GM12878 (cell line): ENCODE data around the gene INO80E. TPM values are rescaled to one million over a fixed set of nuclear protein-coding genes. Genes with fewer than 3 reads are reported as not detected.
A peak's percentile ranks its signal among the peaks of the same experiment; 100 is the strongest.

Experiments
- BACH1 ChIP-seq: fragments of 450-650 bp; IDR thresholded peaks from 2 replicates; pipeline ENCODE4 v1.6.1; 2017; ENCODE audit warnings: mild to moderate bottlenecking, borderline replicate concordance
- CBX5 ChIP-seq: sonication (generic); IDR thresholded peaks from 2 replicates; pipeline ENCODE4 v1.6.1; 2016; ENCODE audit warnings: low read depth, moderate library complexity, mild to moderate bottlenecking, inconsistent platforms
- FOS ChIP-seq: IDR thresholded peaks from 3 replicates; pipeline ENCODE4 v1.6.1; 2011; ENCODE audit warnings: borderline replicate concordance; ENCODE audit not compliant: insufficient read length; ENCODE audit errors: extremely low read depth
- IKZF1 ChIP-seq: fragments of 450-650 bp; conservative IDR thresholded peaks from 2 replicates; pipeline ENCODE4 v1.6.1; 2017; ENCODE audit warnings: antibody characterized with exemption, mild to moderate bottlenecking
- KAT2A ChIP-seq: conservative IDR thresholded peaks from 2 replicates; pipeline ENCODE4 v1.6.1; 2011; ENCODE audit warnings: low read depth, low read length; ENCODE audit not compliant: control insufficient read depth
- MEF2B ChIP-seq: fragments of 450-650 bp; IDR thresholded peaks from 2 replicates; pipeline ENCODE4 v1.6.1; 2018; ENCODE audit warnings: mild to moderate bottlenecking, moderate library complexity; ENCODE audit not compliant: partially characterized antibody, poor library complexity, severe bottlenecking
- NFYB ChIP-seq: IDR thresholded peaks from 2 replicates; pipeline ENCODE4 v1.6.1; 2011; ENCODE audit warnings: low read depth, mild to moderate bottlenecking, low read length, improper control_type of control experiment, moderate library complexity; ENCODE audit not compliant: insufficient read depth
- PAX5 ChIP-seq: IDR thresholded peaks from 2 replicates; pipeline ENCODE4 v1.6.1; 2011; ENCODE audit warnings: low read depth, low read length, borderline replicate concordance
- RFX5 ChIP-seq: IDR thresholded peaks from 2 replicates; pipeline ENCODE4 v1.6.1; 2011; ENCODE audit warnings: low read depth, low read length, improper control_type of control experiment
- SP1 ChIP-seq: IDR thresholded peaks from one replicate; pipeline ENCODE4 v1.6.1; 2011; ENCODE audit warnings: low read depth, low read length
- TAF1 ChIP-seq: IDR thresholded peaks from 2 replicates; pipeline ENCODE4 v1.6.1; 2011; ENCODE audit warnings: mild to moderate bottlenecking, low read depth, low read length, borderline replicate concordance
- TBL1XR1 ChIP-seq: IDR thresholded peaks from 2 replicates; pipeline ENCODE4 v1.6.1; 2012; ENCODE audit warnings: low read depth, low read length, improper control_type of control experiment
- ZNF24 ChIP-seq: fragments of 450-650 bp; IDR thresholded peaks from 2 replicates; pipeline ENCODE4 v1.6.1; 2017; ENCODE audit warnings: antibody characterized with exemption, mild to moderate bottlenecking
- polyA plus RNA-seq, 11 experiments: library from polyadenylated mRNA; depleted of rRNA in 4 of 11; unstranded in 6 of 11; stranded (reverse) in 5 of 11; fragments of >200 nt; fragmentation: Nextera tagmentation in 4 of 11; fragmentation: Illumina TruSeq in 1 of 11; extraction: Ambion mirVana in 4 of 11; extraction: Trizol in 1 of 11; gene quantifications; 1 replicate in 1 of 11; 2 replicates in 10 of 11; pipeline versions ENCODE4 v1.2.1 to v1.2.3, GENCODE V29; 2011 to 2016; ENCODE audit warnings: inconsistent platforms in 2 of 11, missing spikeins in 2 of 11, low read depth in 1 of 11
- total RNA-seq, 4 experiments: library from RNA; depleted of rRNA in 3 of 4; stranded (reverse); fragments of >200 nt in 3 of 4; fragmentation: Illumina TruSeq in 1 of 4; extraction: Trizol in 1 of 4; gene quantifications; 2 replicates each; pipeline versions ENCODE4 v1.2.1 to v1.2.3, GENCODE V29; 2013 to 2021
- TF ChIP-seq, protein P1 (sequence below): fragments of 150-350 bp; IDR thresholded peaks from 2 replicates; pipeline ENCODE4 v1.6.1; 2016; ENCODE audit warnings: low read depth, low read length
- TF ChIP-seq, protein P2 (sequence below): IDR thresholded peaks from 2 replicates; pipeline ENCODE4 v1.6.1; 2012; ENCODE audit warnings: mild to moderate bottlenecking, low read depth, low read length
- TF ChIP-seq, protein P3 (sequence below): fragments of 450-650 bp; IDR thresholded peaks from 2 replicates; pipeline ENCODE4 v1.6.1; 2017; ENCODE audit warnings: mild to moderate bottlenecking, moderate library complexity
- TF ChIP-seq, protein P4 (sequence below): fragments of 450-650 bp; IDR thresholded peaks from 2 replicates; pipeline ENCODE4 v1.6.1; 2017; ENCODE audit warnings: borderline replicate concordance

INO80E gene
- total and polyA plus RNA-seq, 10 of the 15 experiments (the other 5 are each of a cell fraction or from before 2014, with no cell fraction given) = 0.39 to 74.0 (median 33.0) TPM

DNA sequence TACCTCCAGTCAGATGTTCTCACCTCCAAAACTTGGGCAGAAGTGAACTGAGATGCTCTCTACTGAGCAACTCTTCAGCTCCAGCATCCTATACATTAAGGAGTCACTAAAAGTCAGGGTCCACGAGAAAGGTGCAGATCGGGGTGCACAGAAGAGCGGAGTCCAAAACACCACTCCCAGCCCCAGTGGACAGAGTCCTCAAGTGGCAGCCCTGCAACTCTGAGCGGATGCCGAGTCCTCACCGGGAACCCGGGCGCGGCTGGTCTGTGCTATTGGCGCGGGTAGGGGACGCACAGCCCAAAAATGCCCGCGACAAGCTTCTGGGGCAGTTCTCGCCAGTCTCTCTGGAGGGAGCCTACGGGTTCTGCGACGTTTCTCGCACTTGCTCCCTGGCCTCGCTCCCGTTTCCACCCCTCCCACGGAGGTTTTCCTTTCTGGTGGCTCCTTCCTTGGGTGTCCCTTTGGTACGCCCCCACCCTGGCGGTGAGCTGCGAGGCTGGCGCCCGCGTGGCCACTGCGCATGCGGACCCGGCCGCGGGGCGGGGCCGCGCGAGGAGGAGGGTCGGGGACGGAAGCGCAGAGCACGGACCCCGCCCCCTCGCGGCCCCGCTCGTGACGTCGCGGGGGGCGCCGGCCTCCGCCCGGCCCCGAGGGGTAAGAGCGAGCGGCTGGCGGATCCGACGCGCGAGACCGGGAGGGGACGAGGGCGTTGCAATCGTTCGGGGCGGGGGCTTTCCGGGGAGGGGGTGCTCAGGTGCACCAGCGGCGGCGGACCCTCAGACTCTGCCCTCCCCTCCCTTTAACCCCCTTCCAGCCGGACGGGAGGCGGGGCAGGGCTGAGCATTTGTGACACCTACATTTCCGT, 34.3 kb upstream of the INO80E start, which contains the start of gene TMEM219 (continued):
- TF ChIP-seq TBL1XR1 = no peak
- no peak for TF ChIP-seq FOS
- TF ChIP-seq, protein P1, sequence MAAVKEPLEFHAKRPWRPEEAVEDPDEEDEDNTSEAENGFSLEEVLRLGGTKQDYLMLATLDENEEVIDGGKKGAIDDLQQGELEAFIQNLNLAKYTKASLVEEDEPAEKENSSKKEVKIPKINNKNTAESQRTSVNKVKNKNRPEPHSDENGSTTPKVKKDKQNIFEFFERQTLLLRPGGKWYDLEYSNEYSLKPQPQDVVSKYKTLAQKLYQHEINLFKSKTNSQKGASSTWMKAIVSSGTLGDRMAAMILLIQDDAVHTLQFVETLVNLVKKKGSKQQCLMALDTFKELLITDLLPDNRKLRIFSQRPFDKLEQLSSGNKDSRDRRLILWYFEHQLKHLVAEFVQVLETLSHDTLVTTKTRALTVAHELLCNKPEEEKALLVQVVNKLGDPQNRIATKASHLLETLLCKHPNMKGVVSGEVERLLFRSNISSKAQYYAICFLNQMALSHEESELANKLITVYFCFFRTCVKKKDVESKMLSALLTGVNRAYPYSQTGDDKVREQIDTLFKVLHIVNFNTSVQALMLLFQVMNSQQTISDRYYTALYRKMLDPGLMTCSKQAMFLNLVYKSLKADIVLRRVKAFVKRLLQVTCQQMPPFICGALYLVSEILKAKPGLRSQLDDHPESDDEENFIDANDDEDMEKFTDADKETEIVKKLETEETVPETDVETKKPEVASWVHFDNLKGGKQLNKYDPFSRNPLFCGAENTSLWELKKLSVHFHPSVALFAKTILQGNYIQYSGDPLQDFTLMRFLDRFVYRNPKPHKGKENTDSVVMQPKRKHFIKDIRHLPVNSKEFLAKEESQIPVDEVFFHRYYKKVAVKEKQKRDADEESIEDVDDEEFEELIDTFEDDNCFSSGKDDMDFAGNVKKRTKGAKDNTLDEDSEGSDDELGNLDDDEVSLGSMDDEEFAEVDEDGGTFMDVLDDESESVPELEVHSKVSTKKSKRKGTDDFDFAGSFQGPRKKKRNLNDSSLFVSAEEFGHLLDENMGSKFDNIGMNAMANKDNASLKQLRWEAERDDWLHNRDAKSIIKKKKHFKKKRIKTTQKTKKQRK = no peak
- TF ChIP-seq SP1 = no peak
- no peak for TF ChIP-seq RFX5
- TF ChIP-seq, protein P2, sequence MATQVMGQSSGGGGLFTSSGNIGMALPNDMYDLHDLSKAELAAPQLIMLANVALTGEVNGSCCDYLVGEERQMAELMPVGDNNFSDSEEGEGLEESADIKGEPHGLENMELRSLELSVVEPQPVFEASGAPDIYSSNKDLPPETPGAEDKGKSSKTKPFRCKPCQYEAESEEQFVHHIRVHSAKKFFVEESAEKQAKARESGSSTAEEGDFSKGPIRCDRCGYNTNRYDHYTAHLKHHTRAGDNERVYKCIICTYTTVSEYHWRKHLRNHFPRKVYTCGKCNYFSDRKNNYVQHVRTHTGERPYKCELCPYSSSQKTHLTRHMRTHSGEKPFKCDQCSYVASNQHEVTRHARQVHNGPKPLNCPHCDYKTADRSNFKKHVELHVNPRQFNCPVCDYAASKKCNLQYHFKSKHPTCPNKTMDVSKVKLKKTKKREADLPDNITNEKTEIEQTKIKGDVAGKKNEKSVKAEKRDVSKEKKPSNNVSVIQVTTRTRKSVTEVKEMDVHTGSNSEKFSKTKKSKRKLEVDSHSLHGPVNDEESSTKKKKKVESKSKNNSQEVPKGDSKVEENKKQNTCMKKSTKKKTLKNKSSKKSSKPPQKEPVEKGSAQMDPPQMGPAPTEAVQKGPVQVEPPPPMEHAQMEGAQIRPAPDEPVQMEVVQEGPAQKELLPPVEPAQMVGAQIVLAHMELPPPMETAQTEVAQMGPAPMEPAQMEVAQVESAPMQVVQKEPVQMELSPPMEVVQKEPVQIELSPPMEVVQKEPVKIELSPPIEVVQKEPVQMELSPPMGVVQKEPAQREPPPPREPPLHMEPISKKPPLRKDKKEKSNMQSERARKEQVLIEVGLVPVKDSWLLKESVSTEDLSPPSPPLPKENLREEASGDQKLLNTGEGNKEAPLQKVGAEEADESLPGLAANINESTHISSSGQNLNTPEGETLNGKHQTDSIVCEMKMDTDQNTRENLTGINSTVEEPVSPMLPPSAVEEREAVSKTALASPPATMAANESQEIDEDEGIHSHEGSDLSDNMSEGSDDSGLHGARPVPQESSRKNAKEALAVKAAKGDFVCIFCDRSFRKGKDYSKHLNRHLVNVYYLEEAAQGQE = no peak
- TF ChIP-seq, protein P3, sequence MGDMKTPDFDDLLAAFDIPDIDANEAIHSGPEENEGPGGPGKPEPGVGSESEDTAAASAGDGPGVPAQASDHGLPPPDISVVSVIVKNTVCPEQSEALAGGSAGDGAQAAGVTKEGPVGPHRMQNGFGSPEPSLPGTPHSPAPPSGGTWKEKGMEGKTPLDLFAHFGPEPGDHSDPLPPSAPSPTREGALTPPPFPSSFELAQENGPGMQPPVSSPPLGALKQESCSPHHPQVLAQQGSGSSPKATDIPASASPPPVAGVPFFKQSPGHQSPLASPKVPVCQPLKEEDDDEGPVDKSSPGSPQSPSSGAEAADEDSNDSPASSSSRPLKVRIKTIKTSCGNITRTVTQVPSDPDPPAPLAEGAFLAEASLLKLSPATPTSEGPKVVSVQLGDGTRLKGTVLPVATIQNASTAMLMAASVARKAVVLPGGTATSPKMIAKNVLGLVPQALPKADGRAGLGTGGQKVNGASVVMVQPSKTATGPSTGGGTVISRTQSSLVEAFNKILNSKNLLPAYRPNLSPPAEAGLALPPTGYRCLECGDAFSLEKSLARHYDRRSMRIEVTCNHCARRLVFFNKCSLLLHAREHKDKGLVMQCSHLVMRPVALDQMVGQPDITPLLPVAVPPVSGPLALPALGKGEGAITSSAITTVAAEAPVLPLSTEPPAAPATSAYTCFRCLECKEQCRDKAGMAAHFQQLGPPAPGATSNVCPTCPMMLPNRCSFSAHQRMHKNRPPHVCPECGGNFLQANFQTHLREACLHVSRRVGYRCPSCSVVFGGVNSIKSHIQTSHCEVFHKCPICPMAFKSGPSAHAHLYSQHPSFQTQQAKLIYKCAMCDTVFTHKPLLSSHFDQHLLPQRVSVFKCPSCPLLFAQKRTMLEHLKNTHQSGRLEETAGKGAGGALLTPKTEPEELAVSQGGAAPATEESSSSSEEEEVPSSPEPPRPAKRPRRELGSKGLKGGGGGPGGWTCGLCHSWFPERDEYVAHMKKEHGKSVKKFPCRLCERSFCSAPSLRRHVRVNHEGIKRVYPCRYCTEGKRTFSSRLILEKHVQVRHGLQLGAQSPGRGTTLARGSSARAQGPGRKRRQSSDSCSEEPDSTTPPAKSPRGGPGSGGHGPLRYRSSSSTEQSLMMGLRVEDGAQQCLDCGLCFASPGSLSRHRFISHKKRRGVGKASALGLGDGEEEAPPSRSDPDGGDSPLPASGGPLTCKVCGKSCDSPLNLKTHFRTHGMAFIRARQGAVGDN = peak; percentile 54; the same call in 1 of the 2 replicates
- TF ChIP-seq BACH1 = 0 out of 2 replicates have a peak, but pooled peaks have one; percentile 51
- TF ChIP-seq NFYB = no peak
- TF ChIP-seq TAF1 = peak; percentile 79
- TF ChIP-seq PAX5 = peak; percentile 8; the same call in 1 of the 2 replicates
- TF ChIP-seq MEF2B = peak; percentile 19
- no peak for TF ChIP-seq ZNF24
- TF ChIP-seq CBX5 = no peak
- TF ChIP-seq, protein P4, sequence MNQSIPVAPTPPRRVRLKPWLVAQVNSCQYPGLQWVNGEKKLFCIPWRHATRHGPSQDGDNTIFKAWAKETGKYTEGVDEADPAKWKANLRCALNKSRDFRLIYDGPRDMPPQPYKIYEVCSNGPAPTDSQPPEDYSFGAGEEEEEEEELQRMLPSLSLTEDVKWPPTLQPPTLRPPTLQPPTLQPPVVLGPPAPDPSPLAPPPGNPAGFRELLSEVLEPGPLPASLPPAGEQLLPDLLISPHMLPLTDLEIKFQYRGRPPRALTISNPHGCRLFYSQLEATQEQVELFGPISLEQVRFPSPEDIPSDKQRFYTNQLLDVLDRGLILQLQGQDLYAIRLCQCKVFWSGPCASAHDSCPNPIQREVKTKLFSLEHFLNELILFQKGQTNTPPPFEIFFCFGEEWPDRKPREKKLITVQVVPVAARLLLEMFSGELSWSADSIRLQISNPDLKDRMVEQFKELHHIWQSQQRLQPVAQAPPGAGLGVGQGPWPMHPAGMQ = no peak
- TF ChIP-seq KAT2A = no peak
- peak; percentile 81 for TF ChIP-seq IKZF1
